H1 (cell line): ENCODE results near the gene ADGB. TPM values are rescaled to one million over a fixed set of nuclear protein-coding genes. Genes with fewer than 3 reads are reported as not detected.

Experiments
- CTBP2 ChIP-seq: IDR thresholded peaks from 2 replicates; pipeline ENCODE4 v1.7.0; 2011; ENCODE audit warnings: borderline replicate concordance, mild to moderate bottlenecking, moderate library complexity, mixed read lengths, low read length; ENCODE audit not compliant: insufficient read depth, insufficient read length
- KDM4A ChIP-seq: IDR thresholded peaks from one replicate; pipeline ENCODE4 v1.7.1; 2012; ENCODE audit warnings: low read depth, mild to moderate bottlenecking, moderate library complexity, low read length, inconsistent platforms; ENCODE audit not compliant: severe bottlenecking
- NRF1 ChIP-seq: IDR thresholded peaks from 2 replicates; pipeline ENCODE4 v1.6.1; 2011; ENCODE audit warnings: mild to moderate bottlenecking, low read depth, low read length, improper control_type of control experiment
- SUZ12 ChIP-seq: fragments of 200-600 bp; sonication (generic); IDR thresholded peaks from 2 replicates; pipeline ENCODE4 v1.6.1; 2012; ENCODE audit warnings: mild to moderate bottlenecking, inconsistent platforms, low read length, moderate library complexity, mixed read lengths
- polyA plus RNA-seq, 7 experiments: library from polyadenylated mRNA; depleted of rRNA in 3 of 7; stranded (reverse) in 5 of 7; unstranded in 2 of 7; fragments of >200 nt in 5 of 7; fragments of 200-250 nt in 2 of 7; gene quantifications; 1 replicate in 5 of 7; 2 replicates in 1 of 7; 4 replicates in 1 of 7; pipeline versions ENCODE4 v1.2.1 to v1.2.3, GENCODE V29; 2011 to 2013; ENCODE audit warnings: missing spikeins in 2 of 7, mixed read lengths in 2 of 7
- total RNA-seq: library from RNA; stranded (reverse); fragmentation: NEBNext Ultra II Directional; extraction: Animal tissue kit (Norgen Biotek cat#: 25700); gene quantifications from 2 replicates; pipeline ENCODE4 v1.2.1, GENCODE V29; 2021
- TF ChIP-seq, protein P1 (sequence below): fragments of 300-600 bp; sonication (generic); IDR thresholded peaks from 2 replicates; pipeline ENCODE4 v1.7.1; 2012; ENCODE audit warnings: low read length, moderate library complexity, mild to moderate bottlenecking, inconsistent platforms; ENCODE audit not compliant: insufficient replicate concordance
- TF ChIP-seq, protein P2 (sequence below): IDR thresholded peaks from 2 replicates; pipeline ENCODE4 v1.6.1; 2012; ENCODE audit warnings: low read length, inconsistent platforms

Gene ADGB
- total and polyA plus RNA-seq, 2 of the 8 experiments (the other 6 are each of a cell fraction or from before 2014, with no cell fraction given), result not detected

- TF ChIP-seq, protein P1, sequence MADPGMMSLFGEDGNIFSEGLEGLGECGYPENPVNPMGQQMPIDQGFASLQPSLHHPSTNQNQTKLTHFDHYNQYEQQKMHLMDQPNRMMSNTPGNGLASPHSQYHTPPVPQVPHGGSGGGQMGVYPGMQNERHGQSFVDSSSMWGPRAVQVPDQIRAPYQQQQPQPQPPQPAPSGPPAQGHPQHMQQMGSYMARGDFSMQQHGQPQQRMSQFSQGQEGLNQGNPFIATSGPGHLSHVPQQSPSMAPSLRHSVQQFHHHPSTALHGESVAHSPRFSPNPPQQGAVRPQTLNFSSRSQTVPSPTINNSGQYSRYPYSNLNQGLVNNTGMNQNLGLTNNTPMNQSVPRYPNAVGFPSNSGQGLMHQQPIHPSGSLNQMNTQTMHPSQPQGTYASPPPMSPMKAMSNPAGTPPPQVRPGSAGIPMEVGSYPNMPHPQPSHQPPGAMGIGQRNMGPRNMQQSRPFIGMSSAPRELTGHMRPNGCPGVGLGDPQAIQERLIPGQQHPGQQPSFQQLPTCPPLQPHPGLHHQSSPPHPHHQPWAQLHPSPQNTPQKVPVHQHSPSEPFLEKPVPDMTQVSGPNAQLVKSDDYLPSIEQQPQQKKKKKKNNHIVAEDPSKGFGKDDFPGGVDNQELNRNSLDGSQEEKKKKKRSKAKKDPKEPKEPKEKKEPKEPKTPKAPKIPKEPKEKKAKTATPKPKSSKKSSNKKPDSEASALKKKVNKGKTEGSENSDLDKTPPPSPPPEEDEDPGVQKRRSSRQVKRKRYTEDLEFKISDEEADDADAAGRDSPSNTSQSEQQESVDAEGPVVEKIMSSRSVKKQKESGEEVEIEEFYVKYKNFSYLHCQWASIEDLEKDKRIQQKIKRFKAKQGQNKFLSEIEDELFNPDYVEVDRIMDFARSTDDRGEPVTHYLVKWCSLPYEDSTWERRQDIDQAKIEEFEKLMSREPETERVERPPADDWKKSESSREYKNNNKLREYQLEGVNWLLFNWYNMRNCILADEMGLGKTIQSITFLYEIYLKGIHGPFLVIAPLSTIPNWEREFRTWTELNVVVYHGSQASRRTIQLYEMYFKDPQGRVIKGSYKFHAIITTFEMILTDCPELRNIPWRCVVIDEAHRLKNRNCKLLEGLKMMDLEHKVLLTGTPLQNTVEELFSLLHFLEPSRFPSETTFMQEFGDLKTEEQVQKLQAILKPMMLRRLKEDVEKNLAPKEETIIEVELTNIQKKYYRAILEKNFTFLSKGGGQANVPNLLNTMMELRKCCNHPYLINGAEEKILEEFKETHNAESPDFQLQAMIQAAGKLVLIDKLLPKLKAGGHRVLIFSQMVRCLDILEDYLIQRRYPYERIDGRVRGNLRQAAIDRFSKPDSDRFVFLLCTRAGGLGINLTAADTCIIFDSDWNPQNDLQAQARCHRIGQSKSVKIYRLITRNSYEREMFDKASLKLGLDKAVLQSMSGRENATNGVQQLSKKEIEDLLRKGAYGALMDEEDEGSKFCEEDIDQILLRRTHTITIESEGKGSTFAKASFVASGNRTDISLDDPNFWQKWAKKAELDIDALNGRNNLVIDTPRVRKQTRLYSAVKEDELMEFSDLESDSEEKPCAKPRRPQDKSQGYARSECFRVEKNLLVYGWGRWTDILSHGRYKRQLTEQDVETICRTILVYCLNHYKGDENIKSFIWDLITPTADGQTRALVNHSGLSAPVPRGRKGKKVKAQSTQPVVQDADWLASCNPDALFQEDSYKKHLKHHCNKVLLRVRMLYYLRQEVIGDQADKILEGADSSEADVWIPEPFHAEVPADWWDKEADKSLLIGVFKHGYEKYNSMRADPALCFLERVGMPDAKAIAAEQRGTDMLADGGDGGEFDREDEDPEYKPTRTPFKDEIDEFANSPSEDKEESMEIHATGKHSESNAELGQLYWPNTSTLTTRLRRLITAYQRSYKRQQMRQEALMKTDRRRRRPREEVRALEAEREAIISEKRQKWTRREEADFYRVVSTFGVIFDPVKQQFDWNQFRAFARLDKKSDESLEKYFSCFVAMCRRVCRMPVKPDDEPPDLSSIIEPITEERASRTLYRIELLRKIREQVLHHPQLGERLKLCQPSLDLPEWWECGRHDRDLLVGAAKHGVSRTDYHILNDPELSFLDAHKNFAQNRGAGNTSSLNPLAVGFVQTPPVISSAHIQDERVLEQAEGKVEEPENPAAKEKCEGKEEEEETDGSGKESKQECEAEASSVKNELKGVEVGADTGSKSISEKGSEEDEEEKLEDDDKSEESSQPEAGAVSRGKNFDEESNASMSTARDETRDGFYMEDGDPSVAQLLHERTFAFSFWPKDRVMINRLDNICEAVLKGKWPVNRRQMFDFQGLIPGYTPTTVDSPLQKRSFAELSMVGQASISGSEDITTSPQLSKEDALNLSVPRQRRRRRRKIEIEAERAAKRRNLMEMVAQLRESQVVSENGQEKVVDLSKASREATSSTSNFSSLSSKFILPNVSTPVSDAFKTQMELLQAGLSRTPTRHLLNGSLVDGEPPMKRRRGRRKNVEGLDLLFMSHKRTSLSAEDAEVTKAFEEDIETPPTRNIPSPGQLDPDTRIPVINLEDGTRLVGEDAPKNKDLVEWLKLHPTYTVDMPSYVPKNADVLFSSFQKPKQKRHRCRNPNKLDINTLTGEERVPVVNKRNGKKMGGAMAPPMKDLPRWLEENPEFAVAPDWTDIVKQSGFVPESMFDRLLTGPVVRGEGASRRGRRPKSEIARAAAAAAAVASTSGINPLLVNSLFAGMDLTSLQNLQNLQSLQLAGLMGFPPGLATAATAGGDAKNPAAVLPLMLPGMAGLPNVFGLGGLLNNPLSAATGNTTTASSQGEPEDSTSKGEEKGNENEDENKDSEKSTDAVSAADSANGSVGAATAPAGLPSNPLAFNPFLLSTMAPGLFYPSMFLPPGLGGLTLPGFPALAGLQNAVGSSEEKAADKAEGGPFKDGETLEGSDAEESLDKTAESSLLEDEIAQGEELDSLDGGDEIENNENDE, result no peak
- no peak for TF ChIP-seq SUZ12
- TF ChIP-seq, protein P2, sequence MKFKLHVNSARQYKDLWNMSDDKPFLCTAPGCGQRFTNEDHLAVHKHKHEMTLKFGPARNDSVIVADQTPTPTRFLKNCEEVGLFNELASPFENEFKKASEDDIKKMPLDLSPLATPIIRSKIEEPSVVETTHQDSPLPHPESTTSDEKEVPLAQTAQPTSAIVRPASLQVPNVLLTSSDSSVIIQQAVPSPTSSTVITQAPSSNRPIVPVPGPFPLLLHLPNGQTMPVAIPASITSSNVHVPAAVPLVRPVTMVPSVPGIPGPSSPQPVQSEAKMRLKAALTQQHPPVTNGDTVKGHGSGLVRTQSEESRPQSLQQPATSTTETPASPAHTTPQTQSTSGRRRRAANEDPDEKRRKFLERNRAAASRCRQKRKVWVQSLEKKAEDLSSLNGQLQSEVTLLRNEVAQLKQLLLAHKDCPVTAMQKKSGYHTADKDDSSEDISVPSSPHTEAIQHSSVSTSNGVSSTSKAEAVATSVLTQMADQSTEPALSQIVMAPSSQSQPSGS, result no peak
- no peak for TF ChIP-seq CTBP2
- no peak for TF ChIP-seq KDM4A
- no peak for TF ChIP-seq NRF1
- TF ChIP-seq, all 59 proteins: peak for 0
Measured at GRCh38 chr6:146770275-146770964, 171.6 kb downstream of the ADGB start (continued).
